Heart left ventricle (tissue), 16 donors: ENCODE data around the gene EFEMP2. TPM values are rescaled to one million over a fixed set of nuclear protein-coding genes. Genes with fewer than 3 reads are reported as not detected.

Experiments
- ATAC-seq, 4 donors: fragments of 200-7000 bp; cut with Tn5 transposase; one replicate each; pipeline ENCODE4 v1.9.1; 2020 to 2022; ENCODE audit warnings: moderate library complexity in 4 of 4, mild to moderate bottlenecking in 3 of 4, moderate number of reproducible peaks in 1 of 4
- DNase-seq, 5 donors: peaks; one replicate each; pipeline ENCODE4 v3.0.0-alpha.2; 2020
- H3K27ac ChIP-seq, 12 donors: fragments of 200-600 bp; sonication (generic) in 4 of 12; one replicate each; pipeline versions ENCODE4 v1.5.0 to v1.8.0; 2016 to 2022; ENCODE audit warnings: mild to moderate bottlenecking in 2 of 12
- H3K27me3 ChIP-seq, 9 donors: fragments of 200-600 bp; sonication (generic) in 2 of 9; one replicate each; pipeline versions ENCODE4 v1.5.1 to v1.8.0; 2016 to 2022; ENCODE audit warnings: mild to moderate bottlenecking in 3 of 9
- H3K36me3 ChIP-seq, 9 donors: fragments of 200-600 bp; sonication (generic) in 2 of 9; one replicate each; pipeline versions ENCODE4 v1.5.0 to v1.8.0; 2018 to 2022; ENCODE audit warnings: mild to moderate bottlenecking in 2 of 9
- H3K4me1 ChIP-seq, 12 donors: fragments of 200-600 bp; sonication (generic) in 4 of 12; one replicate each; pipeline versions ENCODE4 v1.5.0 to v1.8.0; 2016 to 2022; ENCODE audit warnings: mild to moderate bottlenecking in 3 of 12
- H3K4me3 ChIP-seq, 12 donors: fragments of 200-600 bp; sonication (generic) in 4 of 12; one replicate each; pipeline versions ENCODE4 v1.5.0 to v1.8.0; 2017 to 2022; ENCODE audit warnings: mild to moderate bottlenecking in 9 of 12, moderate library complexity in 4 of 12
- H3K9me3 ChIP-seq, 12 donors: fragments of 200-600 bp; sonication (generic) in 4 of 12; one replicate each; pipeline versions ENCODE4 v1.5.0 to v1.8.0; 2016 to 2022; ENCODE audit warnings: mild to moderate bottlenecking in 1 of 12
- POLR2A ChIP-seq, 2 donors: fragments of 450-650 bp; IDR thresholded peaks; one replicate each; pipeline ENCODE4 v1.6.1; 2017; ENCODE audit warnings: antibody characterized with exemption in 2 of 2, mild to moderate bottlenecking in 2 of 2, moderate library complexity in 2 of 2
- WGBS, 4 donors: extraction: QIAGEN DNeasy Blood & Tissue Kit in 2 of 4; methylation state at CpG; one replicate each; pipeline versions ENCODE4 v1.1.5 to v1.1.7; 2013 to 2018; 5-methylcytosine and 5-hydroxymethylcytosine counted together
- intact Hi-C, 10 donors: fragments of 100-400 bp; cut with DNase I; formaldehyde crosslinking; loops; one replicate each; pipeline versions ENCODE4 v1.11.1 to v1.14.2; 2022
- polyA plus RNA-seq, 2 donors: library from polyadenylated mRNA; stranded (reverse); fragments of 200-250 nt; gene quantifications; one replicate each; pipeline ENCODE4 v1.2.3, GENCODE V29; 2013
- total RNA-seq, 9 donors: library from RNA; depleted of rRNA in 2 of 9; stranded (reverse); fragments of >200 nt in 2 of 9; fragmentation: NEBNext Ultra II Directional in 3 of 9; extraction: Animal tissue kit (Norgen Biotek cat#: 25700) in 3 of 9; gene quantifications; one replicate each; pipeline versions ENCODE4 v1.1.0 to v1.2.4, GENCODE V29; 2016 to 2023
- TF ChIP-seq, protein P1 (sequence below), 12 donors: fragments of 200-600 bp; sonication (generic) in 4 of 12; IDR thresholded peaks; one replicate each; pipeline versions ENCODE4 v1.5.0 to v1.8.0; 2018 to 2022; ENCODE audit warnings: antibody characterized with exemption in 12 of 12, mild to moderate bottlenecking in 5 of 12
- donor health status: ischemic (EF 13 %, LVEDD 7.1; RV severe dilation, severe dysfunction).
- donor health status: healthy with polysubstance abuse.
- donor health status: DM: no; HTN: yes; CAD: no.
- donor health status: DM: no; HTN: no; CAD: no.
- donor health status: ischemic (EF 25% LVEDD 6.9; RV normal size, moderate dysfunction).
- donor health status: ischemic (EF 25% LVEDD 5.7; RV mildly dilated, moderate dysfunction).
- donor health status: healthy.
- donor health status: DM: yes; HTN: yes; CAD: no.
- donor health status: ischemic (EF 35%, LVEDD 5.7; RV mildly dilated, moderate dysfunction).
- donor health status: nonischemic (EF 11% LVEDD 7.7; RV severe dilation, severe dysfunction).
- donor health status: DM: yes; HTN: yes; CAD: no.
- donor health status: PGD.
- donor health status: ischemic (EF 29% LVEDD 5.4; RV normal size, mild dysfunction).
- donor health status: nonischemic (EF 23%, LVEDD 6.1; RV moderate dilation, normal function).

The EFEMP2 gene
- total and polyA plus RNA-seq, 11 donors, result 43.6 to 123 (median 88.4) TPM

- DNase-seq, result peak; percentile 92 to 97 (median 94)
- Histone ChIP-seq H3K4me1 (peaks cover 0 to 25% (median 5%) of the 10 kb centered on the region in 12 donors), H3K27me3 (no peaks in the 10 kb centered on the region), H3K4me3 (peak overlapping the region; percentile 31 to 83 (median 67)), H3K9me3 (no peaks in the 10 kb centered on the region), H3K36me3 (no peaks in the 10 kb centered on the region), H3K27ac (peak overlapping the region in 11 of 12 donors; percentile 33 to 86 (median 62))
- peak; percentile 62 to 98 (median 96) for ATAC-seq
- TF ChIP-seq, protein P1, sequence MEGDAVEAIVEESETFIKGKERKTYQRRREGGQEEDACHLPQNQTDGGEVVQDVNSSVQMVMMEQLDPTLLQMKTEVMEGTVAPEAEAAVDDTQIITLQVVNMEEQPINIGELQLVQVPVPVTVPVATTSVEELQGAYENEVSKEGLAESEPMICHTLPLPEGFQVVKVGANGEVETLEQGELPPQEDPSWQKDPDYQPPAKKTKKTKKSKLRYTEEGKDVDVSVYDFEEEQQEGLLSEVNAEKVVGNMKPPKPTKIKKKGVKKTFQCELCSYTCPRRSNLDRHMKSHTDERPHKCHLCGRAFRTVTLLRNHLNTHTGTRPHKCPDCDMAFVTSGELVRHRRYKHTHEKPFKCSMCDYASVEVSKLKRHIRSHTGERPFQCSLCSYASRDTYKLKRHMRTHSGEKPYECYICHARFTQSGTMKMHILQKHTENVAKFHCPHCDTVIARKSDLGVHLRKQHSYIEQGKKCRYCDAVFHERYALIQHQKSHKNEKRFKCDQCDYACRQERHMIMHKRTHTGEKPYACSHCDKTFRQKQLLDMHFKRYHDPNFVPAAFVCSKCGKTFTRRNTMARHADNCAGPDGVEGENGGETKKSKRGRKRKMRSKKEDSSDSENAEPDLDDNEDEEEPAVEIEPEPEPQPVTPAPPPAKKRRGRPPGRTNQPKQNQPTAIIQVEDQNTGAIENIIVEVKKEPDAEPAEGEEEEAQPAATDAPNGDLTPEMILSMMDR (IDR thresholded peaks at IDR 0.05), result peak in 11 of 12 donors; percentile 98 to 100 (median 100)
- TF ChIP-seq POLR2A (IDR thresholded peaks at IDR 0.05), result no peak
- WGBS, 4 donors, result 6 to 11% (median 9%) methylated on average over 40 to 74 of the region's 74 CpGs
- intact Hi-C loops, result loop anchor here in 9 of 10 donors (1.0 to 10.0 kb wide), 16 partner anchors 36 to 276 kb away; partner anchors contain the start of genes AP5B1 (in 7 of the 9), KAT5 (in 5 of the 9) and SIPA1 (in 1 of the 9)
Measured at GRCh38 chr11:65817835-65818680, 54.5 kb downstream of the EFEMP2 start.

DNA sequence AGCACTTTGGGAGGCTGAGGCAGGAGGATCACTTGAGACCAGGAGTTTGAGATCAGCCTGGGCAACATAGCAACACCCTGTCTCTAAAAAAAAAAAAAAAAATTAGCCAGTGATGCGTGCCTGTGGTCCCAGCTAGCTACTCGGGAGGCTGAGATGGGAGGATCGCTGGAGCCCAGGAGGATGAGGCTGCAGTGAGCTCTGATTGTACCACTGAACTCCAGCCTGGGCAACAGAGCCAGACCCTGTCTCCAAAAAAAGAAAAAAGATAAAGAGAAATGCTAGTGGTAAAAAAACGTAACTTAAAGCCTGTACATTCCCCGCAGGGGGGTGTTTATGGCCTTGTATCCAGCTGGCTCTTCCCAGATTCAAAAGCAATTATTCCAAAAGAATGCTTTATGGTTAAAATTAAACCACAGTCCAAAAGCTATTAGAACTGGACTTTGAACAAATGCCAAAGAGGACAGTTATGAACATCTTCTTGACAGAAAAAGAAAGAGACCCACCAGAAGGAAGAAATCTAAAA, 55.2 kb downstream of the EFEMP2 start:
- Histone ChIP-seq H3K9me3 (no peaks in the 10 kb centered on the region), H3K4me3 (peak overlapping the region; percentile 31 to 83 (median 67)), H3K36me3 (no peaks in the 10 kb centered on the region), H3K27me3 (no peaks in the 10 kb centered on the region), H3K27ac (peak overlapping the region in 8 of 12 donors; percentile 33 to 86 (median 66)), H3K4me1 (peaks cover 0 to 26% (median 5%) of the 10 kb centered on the region in 12 donors)
- intact Hi-C loops, result loop anchor here in 9 of 10 donors (2.0 to 10.0 kb wide), 8 partner anchors 35 to 275 kb away; partner anchors contain the start of genes KAT5 (in 4 of the 9), AP5B1 (in 2 of the 9) and SIPA1 (in 1 of the 9)
- ATAC-seq, result no peak
- TF ChIP-seq, protein P1 (IDR thresholded peaks at IDR 0.05), result no peak
- no peak for TF ChIP-seq POLR2A (IDR thresholded peaks at IDR 0.05)
- WGBS, 4 donors, result 67 to 83% (median 73%) methylated on average over 5 of the region's 5 CpGs
- DNase-seq, result no peak

GRCh38 chr11:65816696-65817095, 55.9 kb downstream of the EFEMP2 start:
- intact Hi-C loops, result loop anchor here in 9 of 10 donors (2.0 to 10.0 kb wide), 8 partner anchors 34 to 274 kb away; partner anchors contain the start of genes KAT5 (in 4 of the 9), AP5B1 (in 2 of the 9) and SIPA1 (in 1 of the 9)
- 95 to 98% (median 97%) methylated on average over 3 of the region's 3 CpGs for WGBS, 4 donors
- Histone ChIP-seq H3K9me3 (no peaks in the 10 kb centered on the region), H3K27ac (no peak overlapping the region), H3K4me1 (peaks cover 0 to 32% (median 5%) of the 10 kb centered on the region in 12 donors), H3K4me3 (peak overlapping the region in 2 of 12 donors; percentile 77), H3K36me3 (no peaks in the 10 kb centered on the region), H3K27me3 (no peaks in the 10 kb centered on the region)
- DNase-seq (no peak), ATAC-seq (no peak)
- no peak for TF ChIP-seq POLR2A (IDR thresholded peaks at IDR 0.05)
- TF ChIP-seq, protein P1 (IDR thresholded peaks at IDR 0.05), result no peak

Other genes starting within 250 kb of the EFEMP2 start
- 10 to 100 TPM; 17.0 to 63.3 (median 21.6) TPM for gene SIPA1, start 234.7 kb downstream of the EFEMP2 start, total RNA-seq
- 10 to 100 TPM; 26.5 to 35.5 TPM for gene SIPA1, start 234.7 kb downstream of the EFEMP2 start, polyA plus RNA-seq
- 10 to 100 TPM; 31.2 to 86.4 (median 42.3) TPM for gene RELA, start 209.9 kb downstream of the EFEMP2 start, total RNA-seq
- 10 to 100 TPM; 22.2 to 49.5 TPM for gene RELA, start 209.9 kb downstream of the EFEMP2 start, polyA plus RNA-seq
- 10 to 100 TPM; 36.4 to 52.5 (median 40.1) TPM for gene KAT5, start 160.5 kb downstream of the EFEMP2 start, total RNA-seq
- gene KAT5, start 160.5 kb downstream of the EFEMP2 start, polyA plus RNA-seq, result 10 to 100 TPM; 39.4 to 62.5 TPM
- 100 to 1,000 TPM in 2 of 9 donors, 10 to 100 TPM in 7; 31.7 to 131 (median 44.6) TPM for gene RNASEH2C, start 152.0 kb downstream of the EFEMP2 start, total RNA-seq
- 100 to 1,000 TPM in 1 of 2 donors, 10 to 100 TPM in 1; 90.5 to 120 TPM for gene RNASEH2C, start 152.0 kb downstream of the EFEMP2 start, polyA plus RNA-seq
- 10 to 100 TPM in 2 of 9 donors, 1 to 10 TPM in 7; 5.4 to 17.7 (median 8.7) TPM for gene AP5B1, start 91.8 kb downstream of the EFEMP2 start, total RNA-seq
- 1 to 10 TPM; 4.4 to 9.5 TPM for gene AP5B1, start 91.8 kb downstream of the EFEMP2 start, polyA plus RNA-seq
- not detected for gene OVOL1, start 85.7 kb downstream of the EFEMP2 start, total RNA-seq
- gene OVOL1, start 85.7 kb downstream of the EFEMP2 start, polyA plus RNA-seq, result not detected
- gene SNX32, start 38.8 kb downstream of the EFEMP2 start, total RNA-seq, result under 1 TPM in 4 of 9 donors, not detected in 5; 0.13 to 0.52 (median 0.37) TPM
- gene SNX32, start 38.8 kb downstream of the EFEMP2 start, polyA plus RNA-seq, result under 1 TPM; 0.11 to 0.54 TPM
- gene CFL1, start 14.6 kb downstream of the EFEMP2 start, total RNA-seq, result 100 to 1,000 TPM; 289 to 839 (median 424) TPM
- 100 to 1,000 TPM; 289 to 973 TPM for gene CFL1, start 14.6 kb downstream of the EFEMP2 start, polyA plus RNA-seq
- gene MUS81, start 12.4 kb downstream of the EFEMP2 start, total RNA-seq, result 10 to 100 TPM; 24.6 to 39.6 (median 35.5) TPM
- gene MUS81, start 12.4 kb downstream of the EFEMP2 start, polyA plus RNA-seq, result 10 to 100 TPM; 53.0 to 56.1 TPM
- gene CTSW, start 7.0 kb upstream of the EFEMP2 start, total RNA-seq, result 1 to 10 TPM in 3 of 9 donors, under 1 TPM in 5, not detected in 1; 0.16 to 9.4 (median 0.90) TPM
- under 1 TPM; 0.17 to 0.53 TPM for gene CTSW, start 7.0 kb upstream of the EFEMP2 start, polyA plus RNA-seq
- 10 to 100 TPM; 48.2 to 93.9 (median 57.3) TPM for gene FIBP, start 15.7 kb upstream of the EFEMP2 start, total RNA-seq
- 10 to 100 TPM; 35.0 to 74.7 TPM for gene FIBP, start 15.7 kb upstream of the EFEMP2 start, polyA plus RNA-seq
- gene CCDC85B, start 17.9 kb upstream of the EFEMP2 start, total RNA-seq, result 10 to 100 TPM; 32.3 to 78.1 (median 36.9) TPM
- 10 to 100 TPM; 31.3 to 62.1 TPM for gene CCDC85B, start 17.9 kb upstream of the EFEMP2 start, polyA plus RNA-seq
- 10 to 100 TPM in 1 of 9 donors, 1 to 10 TPM in 6, under 1 TPM in 2; 0.22 to 13.7 (median 1.5) TPM for gene FOSL1, start 27.6 kb upstream of the EFEMP2 start, total RNA-seq
- 10 to 100 TPM in 1 of 2 donors, 1 to 10 TPM in 1; 1.2 to 48.1 TPM for gene FOSL1, start 27.6 kb upstream of the EFEMP2 start, polyA plus RNA-seq
- 10 to 100 TPM; 17.0 to 49.0 (median 39.5) TPM for gene C11orf68, start 46.3 kb upstream of the EFEMP2 start, total RNA-seq
- 10 to 100 TPM; 34.0 to 41.5 TPM for gene C11orf68, start 46.3 kb upstream of the EFEMP2 start, polyA plus RNA-seq
- 100 to 1,000 TPM in 4 of 9 donors, 10 to 100 TPM in 5; 76.5 to 144 (median 96.9) TPM for gene DRAP1, start 46.6 kb upstream of the EFEMP2 start, total RNA-seq
- 100 to 1,000 TPM; 168 to 180 TPM for gene DRAP1, start 46.6 kb upstream of the EFEMP2 start, polyA plus RNA-seq
- gene TSGA10IP, start 72.7 kb upstream of the EFEMP2 start, total RNA-seq, result under 1 TPM in 1 of 9 donors, not detected in 8; 0.51 TPM
- gene TSGA10IP, start 72.7 kb upstream of the EFEMP2 start, polyA plus RNA-seq, result not detected
- 10 to 100 TPM; 21.6 to 57.2 (median 31.1) TPM for gene SART1, start 88.9 kb upstream of the EFEMP2 start, total RNA-seq
- 10 to 100 TPM; 40.4 to 70.1 TPM for gene SART1, start 88.9 kb upstream of the EFEMP2 start, polyA plus RNA-seq
- 10 to 100 TPM; 13.0 to 25.2 (median 20.7) TPM for gene EIF1AD, start 129.4 kb upstream of the EFEMP2 start, total RNA-seq
- 10 to 100 TPM; 12.9 to 44.0 TPM for gene EIF1AD, start 129.4 kb upstream of the EFEMP2 start, polyA plus RNA-seq
- 100 to 1,000 TPM in 7 of 9 donors, 10 to 100 TPM in 2; 68.7 to 227 (median 187) TPM for gene BANF1, start 129.7 kb upstream of the EFEMP2 start, total RNA-seq
- 100 to 1,000 TPM; 220 to 345 TPM for gene BANF1, start 129.7 kb upstream of the EFEMP2 start, polyA plus RNA-seq
- gene CST6, start 139.2 kb upstream of the EFEMP2 start, total RNA-seq, result 1 to 10 TPM in 3 of 9 donors, under 1 TPM in 1, not detected in 5; 0.87 to 8.3 (median 2.3) TPM
- gene CST6, start 139.2 kb upstream of the EFEMP2 start, polyA plus RNA-seq, result 1 to 10 TPM in 1 of 2 donors, not detected in 1; 6.3 TPM
- gene CATSPER1, start 153.7 kb upstream of the EFEMP2 start, total RNA-seq, result under 1 TPM in 2 of 9 donors, not detected in 7; 0.35 to 0.91 TPM
- gene CATSPER1, start 153.7 kb upstream of the EFEMP2 start, polyA plus RNA-seq, result under 1 TPM in 1 of 2 donors, not detected in 1; 0.12 TPM
- 1 to 10 TPM in 8 of 9 donors, under 1 TPM in 1; 0.96 to 4.9 (median 2.4) TPM for gene GAL3ST3, start 176.4 kb upstream of the EFEMP2 start, total RNA-seq
- gene GAL3ST3, start 176.4 kb upstream of the EFEMP2 start, polyA plus RNA-seq, result 1 to 10 TPM in 1 of 2 donors, under 1 TPM in 1; 0.08 to 1.1 TPM
- 10 to 100 TPM; 69.8 to 92.9 (median 79.6) TPM for gene SF3B2, start 179.6 kb upstream of the EFEMP2 start, total RNA-seq
- gene SF3B2, start 179.6 kb upstream of the EFEMP2 start, polyA plus RNA-seq, result 100 to 1,000 TPM in 1 of 2 donors, 10 to 100 TPM in 1; 43.5 to 106 TPM
- 100 to 1,000 TPM in 3 of 9 donors, 10 to 100 TPM in 6; 39.2 to 151 (median 90.4) TPM for gene PACS1, start 197.5 kb upstream of the EFEMP2 start, total RNA-seq
- gene PACS1, start 197.5 kb upstream of the EFEMP2 start, polyA plus RNA-seq, result 10 to 100 TPM; 30.6 to 40.2 TPM